ENCODE results near the gene RIT1. TPM values are rescaled to one million over a fixed set of nuclear protein-coding genes. Genes with fewer than 3 reads are reported as not detected.

RIT1 gene
- total and polyA plus RNA-seq, 2 of the 8 experiments (the other 6 are each of a cell fraction or from before 2014, with no cell fraction given), result 25.3 to 26.8 TPM

DNA sequence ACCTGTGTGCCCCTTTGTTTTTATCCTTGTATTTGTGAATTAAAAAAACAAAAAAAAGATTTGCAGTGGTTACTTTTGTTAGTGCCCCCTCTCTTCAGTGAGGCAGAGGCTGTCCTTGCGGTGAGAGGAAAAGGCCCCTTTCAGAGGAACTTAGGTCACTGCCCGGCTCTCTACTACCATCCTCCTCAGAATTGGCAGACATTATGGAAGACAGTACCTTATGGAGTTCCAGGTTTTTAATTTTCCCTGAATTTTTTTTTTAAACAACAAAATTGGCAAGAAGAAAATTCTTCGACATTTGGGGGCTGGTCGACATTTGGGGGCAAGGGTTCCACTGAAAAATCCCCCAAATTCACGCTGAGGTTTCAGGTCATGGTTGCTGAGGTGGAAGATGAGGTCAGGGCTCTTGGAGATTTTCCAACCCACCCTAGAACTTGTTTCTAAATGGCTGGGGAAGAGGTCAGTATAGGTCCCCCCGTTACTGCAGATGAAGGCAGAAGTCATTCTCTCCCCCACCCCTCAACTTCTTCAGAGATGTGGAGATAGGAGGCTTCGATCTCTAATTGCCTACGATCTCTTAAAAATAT, 35.6 kb upstream of the RIT1 start:
- Histone ChIP-seq H2BK5ac (ENCODE audit: low read depth, low read length) (no peak overlapping the region), H3K4ac (replicated peaks; ENCODE audit: insufficient read length, low read depth, low read length) (no peak overlapping the region), H3K23me2 (ENCODE audit: low read depth, low read length) (no peaks in the 10 kb centered on the region), H3K79me2 (ENCODE audit: control insufficient read depth in 1 of 2, insufficient read depth in 2 of 2, low read length in 2 of 2) (no peaks in the 10 kb centered on the region), H2AFZ (ENCODE audit: low read length) (no peak overlapping the region), H3K36me3 (ENCODE audit: control insufficient read depth in 2 of 4, insufficient read depth in 4 of 4, low read length in 3 of 4) (peaks cover 19 to 52% (median 32%) of the 10 kb centered on the region in 4 experiments), H3K4me1 (replicated peaks in 1 of 4; ENCODE audit: control insufficient read depth in 3 of 4, insufficient read depth in 4 of 4, low read length in 3 of 4) (peaks cover 0 to 8% (median 4%) of the 10 kb centered on the region in 4 experiments; a peak in 4 of 7 replicates), H4K5ac (ENCODE audit: insufficient read length, low read depth, low read length) (no peak overlapping the region), H3K27ac (ENCODE audit: low read depth, low read length) (no peak overlapping the region), H3K27me3 (replicated peaks in 1 of 4; ENCODE audit: control insufficient read depth in 3 of 4, extremely low read depth in 1 of 4, insufficient read depth in 3 of 4, low read length in 3 of 4) (no peaks in the 10 kb centered on the region), H2BK15ac (ENCODE audit: low read length) (no peak overlapping the region), H3K56ac (replicated peaks; ENCODE audit: insufficient read length, low read depth, low read length) (no peak overlapping the region), H2BK12ac (ENCODE audit: low read depth, low read length) (no peak overlapping the region), H4K91ac (replicated peaks; ENCODE audit: insufficient read length, low read length) (no peak overlapping the region), H3K9me3 (ENCODE audit: insufficient read depth in 2 of 2, low read depth in 1 of 2, low read length in 1 of 2) (no peaks in the 10 kb centered on the region), H3K4me2 (ENCODE audit: insufficient read depth in 1 of 2, low read depth in 2 of 2, low read length in 2 of 2) (0 out of 4 replicates have a peak overlapping the region, but pooled peaks of 1 of the 2 experiments have one; percentile 17), H4K8ac (ENCODE audit: extremely low read depth, insufficient read depth, low read length) (no peak overlapping the region), H4K20me1 (replicated peaks in 1 of 2; ENCODE audit: control insufficient read depth in 1 of 2, insufficient read depth in 2 of 2, low read length in 2 of 2) (peaks cover 0 to 2% of the 10 kb centered on the region in 2 experiments), H3K79me1 (ENCODE audit: low read depth, low read length) (no peaks in the 10 kb centered on the region), H2AK5ac (ENCODE audit: low read depth, low read length) (no peak overlapping the region), H3K14ac (ENCODE audit: insufficient read length) (no peak overlapping the region), H3K23ac (ENCODE audit: insufficient read length) (no peak overlapping the region), H2BK20ac (ENCODE audit: low read length) (no peak overlapping the region), H2BK120ac (replicated peaks; ENCODE audit: low read depth, low read length) (no peak overlapping the region), H3K18ac (ENCODE audit: extremely low read depth, low read length) (no peak overlapping the region), H3K9ac (replicated peaks in 1 of 4; ENCODE audit: extremely low read depth in 1 of 4, low read depth in 3 of 4, low read length in 3 of 4) (no peak overlapping the region), H3K4me3 (ENCODE audit: extremely low read depth in 1 of 4, insufficient read depth in 2 of 4, low read depth in 3 of 4, low read length in 4 of 4) (no peak overlapping the region)
- DNase-seq (ENCODE audit: low read depth in 1 of 2, low spot score in 2 of 2), result no peak
- WGBS, 2 experiments (ENCODE audit: extremely low coverage in 1 of 2, insufficient coverage in 1 of 2, insufficient read length in 1 of 2, insufficient replicate concordance in 2 of 2, low coverage in 1 of 2, low lambda C conversion rate in 2 of 2, missing lambda C conversion rate in 1 of 2), result 95% methylated on average over 8 of the region's 8 CpGs; no CpG with 5 or more reads in 1 of the 2 experiments
- ChIA-PET POLR2A (ENCODE audit: partially characterized antibody) (interaction anchor here (1.0 to 5.0 kb wide), 9 partner anchors 9 to 90 kb away, joined by 3 to 71 read pairs (median 7); partner anchors contain the start of genes ARHGEF2, GON4L and KHDC4), CTCF (ENCODE audit: partially characterized antibody) (interaction anchor here (1.3 to 5.1 kb wide), 9 partner anchors 10 to 119 kb away, joined by 3 to 41 read pairs (median 6); partner anchors contain the start of genes ARHGEF2 and KHDC4)
- no peak for FAIRE-seq
- TF ChIP-seq RFX5 (IDR thresholded peaks at IDR 0.05; ENCODE audit: borderline replicate concordance, low read depth, low read length), result no peak
- TF ChIP-seq SP1 (IDR thresholded peaks at IDR 0.05; ENCODE audit: low read depth, low read length), result no peak
- TF ChIP-seq TBP (IDR thresholded peaks at IDR 0.05; ENCODE audit: low read depth, low read length), result no peak
